ENCODE measurements around the gene DCUN1D3. TPM values are rescaled to one million over a fixed set of nuclear protein-coding genes. Genes with fewer than 3 reads are reported as not detected.
"Not testable (repeated sequence)": the region's sequence is repeated elsewhere in the genome, so short reads cannot be mapped to it uniquely, and the experiment has no call there.

DCUN1D3 gene
- total and polyA plus RNA-seq, 2 experiments from 2014 or later: 15.0 to 40.3 TPM

- Histone ChIP-seq H4K20me1 (ENCODE audit: insufficient read depth, poor library complexity, severe bottlenecking) (no peaks in the 10 kb centered on the region), H3K9me3 (ENCODE audit: low read depth) (no peaks in the 10 kb centered on the region), H3K36me3 (replicated peaks; ENCODE audit: insufficient read depth, low read depth) (no peaks in the 10 kb centered on the region), H2AFZ (no peak overlapping the region), H3K4me3 (no peak overlapping the region), H3K4me1 (ENCODE audit: insufficient read depth) (no peaks in the 10 kb centered on the region), H3K9me2 (replicated peaks; ENCODE audit: insufficient read depth) (no peaks in the 10 kb centered on the region), H3K79me2 (no peaks in the 10 kb centered on the region), H3K4me2 (no peak overlapping the region), H3K27me3 (no peaks in the 10 kb centered on the region), H3K27ac (no peak overlapping the region)
- WGBS (ENCODE audit: low lambda C conversion rate, missing lambda C conversion rate): 88% methylated on average over 1 of the region's 1 CpG
- DNase-seq (ENCODE audit: low spot score): no peak
- TF ChIP-seq CTCF (IDR thresholded peaks at IDR 0.05; ENCODE audit: poor library complexity): no peak
These were observed 30.2 kb upstream of the DCUN1D3 start for GRCh38 chr16:20930365-20930690.

GRCh38 chr16:20929676-20930364 is 29.7 kb upstream of the DCUN1D3 start:
- H2AFZ ChIP-seq; H3K27ac ChIP-seq; H3K9me2 ChIP-seq (replicated peaks; ENCODE audit: insufficient read depth); H3K4me1 ChIP-seq (ENCODE audit: insufficient read depth); H3K79me2 ChIP-seq; H3K4me2 ChIP-seq; H4K20me1 ChIP-seq (ENCODE audit: insufficient read depth, poor library complexity, severe bottlenecking); H3K36me3 ChIP-seq (replicated peaks; ENCODE audit: insufficient read depth, low read depth); H3K27me3 ChIP-seq; H3K9me3 ChIP-seq (ENCODE audit: low read depth); H3K4me3 ChIP-seq: not testable (repeated sequence)
- 77% methylated on average over 10 of the region's 10 CpGs for WGBS (ENCODE audit: low lambda C conversion rate, missing lambda C conversion rate)
- DNase-seq (ENCODE audit: low spot score): peak; percentile 27

GRCh38 chr16:20928774-20929411 is 28.7 kb upstream of the DCUN1D3 start:
- H3K4me2 ChIP-seq: no peak overlapping the region
- no peak overlapping the region for H3K4me3 ChIP-seq
- no peaks in the 10 kb centered on the region for H3K9me3 ChIP-seq (ENCODE audit: low read depth)
- H3K27ac ChIP-seq: no peak overlapping the region
- no peaks in the 10 kb centered on the region for H3K9me2 ChIP-seq (replicated peaks; ENCODE audit: insufficient read depth)
- H3K36me3 ChIP-seq (replicated peaks; ENCODE audit: insufficient read depth, low read depth): no peaks in the 10 kb centered on the region
- TF ChIP-seq EZH2 (IDR thresholded peaks at IDR 0.05; ENCODE audit: borderline replicate concordance): no peak
- no peak for TF ChIP-seq EZH2phosphoT487 (IDR thresholded peaks at IDR 0.05; ENCODE audit: low read depth, severe bottlenecking, unreplicated experiment)
- no peak for TF ChIP-seq CTCF (IDR thresholded peaks at IDR 0.05; ENCODE audit: poor library complexity)
- no peaks in the 10 kb centered on the region for H4K20me1 ChIP-seq (ENCODE audit: insufficient read depth, poor library complexity, severe bottlenecking)
- H3K79me2 ChIP-seq: no peaks in the 10 kb centered on the region
- no peak for DNase-seq (ENCODE audit: low spot score)
- H3K4me1 ChIP-seq (ENCODE audit: insufficient read depth): no peaks in the 10 kb centered on the region
- WGBS (ENCODE audit: low lambda C conversion rate, missing lambda C conversion rate): 93% methylated on average over 5 of the region's 5 CpGs
- H2AFZ ChIP-seq: no peak overlapping the region
- no peaks in the 10 kb centered on the region for H3K27me3 ChIP-seq

- H3K4me2 ChIP-seq: no peak overlapping the region
- no peak for DNase-seq (ENCODE audit: low spot score)
- no peaks in the 10 kb centered on the region for H3K4me1 ChIP-seq (ENCODE audit: insufficient read depth)
- TF ChIP-seq EZH2 (IDR thresholded peaks at IDR 0.05; ENCODE audit: borderline replicate concordance): no peak
- no peaks in the 10 kb centered on the region for H3K9me2 ChIP-seq (replicated peaks; ENCODE audit: insufficient read depth)
- no peaks in the 10 kb centered on the region for H3K36me3 ChIP-seq (replicated peaks; ENCODE audit: insufficient read depth, low read depth)
- no peak overlapping the region for H2AFZ ChIP-seq
- H4K20me1 ChIP-seq (ENCODE audit: insufficient read depth, poor library complexity, severe bottlenecking): no peaks in the 10 kb centered on the region
- no peak overlapping the region for H3K4me3 ChIP-seq
- H3K9me3 ChIP-seq (ENCODE audit: low read depth): no peaks in the 10 kb centered on the region
- 89% methylated on average over 1 of the region's 1 CpG for WGBS (ENCODE audit: low lambda C conversion rate, missing lambda C conversion rate)
- peak overlapping the region; percentile 58 for H3K27ac ChIP-seq
- no peaks in the 10 kb centered on the region for H3K27me3 ChIP-seq
- no peaks in the 10 kb centered on the region for H3K79me2 ChIP-seq
These were observed 25.6 kb upstream of the DCUN1D3 start for GRCh38 chr16:20925751-20926150.

All from hepatocyte (in vitro differentiated cells).